Activated CD8-positive, alpha-beta memory T cell treated with anti-CD3 and anti-CD28 coated beads, Interleukin-2, amount 50 U/mL, for 24 hours (primary cell): Measurements from ENCODE around the gene ADAM12.

Experiments
- DNase-seq: peaks from one replicate; pipeline ENCODE4 v3.0.0-alpha.2; 2020; ENCODE audit errors: extremely low read depth

Gene ADAM12

GRCh38 chr10:126317751-126318150 is 70.5 kb downstream of the ADAM12 start:
- DNase-seq, result no peak

- DNase-seq, result no peak
These were observed 72.6 kb downstream of the ADAM12 start for GRCh38 chr10:126315494-126316177.

DNA sequence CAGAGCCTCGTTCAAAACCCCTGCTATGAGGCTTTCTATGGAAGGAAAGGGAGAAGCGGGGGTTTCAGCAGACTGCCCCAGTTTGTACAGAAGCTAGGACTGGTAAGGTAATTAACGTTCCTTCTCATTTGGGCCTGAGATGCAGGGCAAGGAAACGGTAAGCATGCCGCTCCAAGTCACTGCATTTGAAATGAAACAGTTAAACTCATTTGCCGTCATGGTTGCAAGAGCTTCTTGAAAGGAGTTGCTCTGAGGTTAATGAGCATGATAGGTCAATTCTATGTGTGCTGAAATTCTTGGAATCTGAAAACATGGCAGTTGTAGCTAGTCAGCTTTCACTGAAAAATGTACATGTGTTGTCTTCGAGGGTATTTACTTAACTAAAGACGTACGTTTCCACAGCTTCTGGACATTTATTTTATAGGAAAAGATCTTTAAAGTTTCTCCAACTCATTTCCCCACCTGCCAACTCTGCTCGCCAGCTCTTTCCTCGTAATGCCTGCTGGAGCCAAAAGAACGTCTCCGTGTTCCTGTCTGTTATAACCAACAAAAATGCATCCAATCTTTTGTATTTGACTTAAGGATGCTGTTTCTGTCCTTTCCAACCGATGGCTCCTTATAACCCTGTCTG is 73.3 kb downstream of the ADAM12 start:
- DNase-seq, result no peak

GRCh38 chr10:126312167-126312566 is 76.1 kb downstream of the ADAM12 start:
- DNase-seq, result no peak

DNA sequence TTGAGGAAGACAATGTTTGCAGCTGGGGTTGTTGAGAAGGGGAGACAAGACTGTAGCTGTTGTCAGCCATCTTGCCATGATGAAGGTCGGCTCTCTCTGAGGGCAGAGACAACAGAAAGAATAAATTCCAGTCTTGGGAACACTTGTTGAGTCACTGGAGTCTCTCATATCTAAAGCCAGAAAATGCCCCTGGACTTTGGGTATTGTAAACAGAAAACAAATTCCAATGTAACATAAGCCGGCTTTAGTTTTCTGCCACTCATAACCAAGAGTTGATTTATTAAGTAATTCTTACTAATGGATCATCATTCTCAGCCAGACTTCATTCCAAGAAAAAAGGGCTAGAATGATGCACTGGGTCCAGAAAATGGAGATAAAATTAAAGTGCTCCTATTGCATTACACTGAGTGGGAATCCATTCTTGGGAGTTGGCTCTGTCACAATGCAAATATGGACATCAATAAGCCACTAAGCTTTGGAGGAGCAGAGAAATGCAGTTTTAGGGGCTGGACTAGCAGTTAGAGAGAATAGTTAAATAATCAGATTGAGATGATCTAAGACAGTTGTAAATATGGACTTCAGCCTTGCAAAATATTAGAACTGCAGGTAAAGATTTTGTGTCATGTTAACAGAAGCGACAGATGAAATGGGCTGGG is 78.9 kb downstream of the ADAM12 start:
- no peak for DNase-seq

- no peak for DNase-seq
These were observed 85.2 kb downstream of the ADAM12 start for GRCh38 chr10:126302826-126303665.

DNA sequence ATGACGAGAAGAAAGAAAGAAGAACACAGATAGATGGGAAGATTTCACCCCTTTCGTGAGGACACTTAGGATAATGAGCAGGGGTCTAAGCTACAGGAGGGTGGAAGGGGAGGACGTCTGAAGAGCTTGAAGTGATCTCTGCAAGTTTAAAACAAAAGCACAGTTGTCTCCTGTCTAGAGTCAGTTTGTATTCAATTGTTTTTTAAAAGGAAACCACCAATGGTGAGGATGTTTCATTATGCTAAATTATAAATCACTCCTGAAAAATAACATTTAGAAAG is 85.9 kb downstream of the ADAM12 start:
- DNase-seq, result no peak

DNA sequence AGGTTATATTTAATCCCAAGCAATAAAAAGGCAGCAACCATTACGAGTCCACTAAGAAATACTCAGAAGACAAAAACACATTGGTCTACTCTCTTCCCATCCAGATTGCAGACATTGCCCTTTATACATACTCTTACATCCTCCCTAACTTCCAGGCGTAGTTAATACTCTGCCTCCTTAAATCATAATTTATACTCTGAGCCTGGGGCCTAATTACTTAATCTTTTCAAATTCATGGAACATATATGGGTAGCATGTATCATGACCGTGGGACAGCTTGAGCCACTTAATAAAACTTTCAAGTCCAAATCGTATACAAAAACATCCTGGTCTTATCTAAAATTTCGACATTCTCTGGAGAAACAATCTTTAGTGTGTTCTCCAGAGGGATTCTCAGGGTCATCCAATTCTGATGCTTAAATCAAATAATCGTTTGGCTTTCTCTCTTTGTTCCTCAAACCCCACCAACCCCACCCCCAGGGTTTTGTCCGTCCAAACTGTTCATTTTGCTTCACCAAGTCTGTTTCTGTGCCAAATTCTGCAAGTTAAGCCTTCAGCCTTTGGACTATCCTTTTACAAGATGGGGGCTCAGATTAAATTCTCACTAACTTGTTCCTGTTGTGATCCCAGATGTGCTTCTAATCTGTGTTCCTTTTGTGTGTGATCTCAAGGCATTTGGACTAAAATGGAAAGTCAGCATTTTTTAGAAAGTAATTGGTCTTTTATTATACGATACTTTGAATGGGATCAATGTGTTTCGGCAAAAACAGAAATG is 86.4 kb downstream of the ADAM12 start:
- no peak for DNase-seq

- DNase-seq, result no peak
These were observed 93.8 kb downstream of the ADAM12 start for GRCh38 chr10:126294451-126294850.

DNA sequence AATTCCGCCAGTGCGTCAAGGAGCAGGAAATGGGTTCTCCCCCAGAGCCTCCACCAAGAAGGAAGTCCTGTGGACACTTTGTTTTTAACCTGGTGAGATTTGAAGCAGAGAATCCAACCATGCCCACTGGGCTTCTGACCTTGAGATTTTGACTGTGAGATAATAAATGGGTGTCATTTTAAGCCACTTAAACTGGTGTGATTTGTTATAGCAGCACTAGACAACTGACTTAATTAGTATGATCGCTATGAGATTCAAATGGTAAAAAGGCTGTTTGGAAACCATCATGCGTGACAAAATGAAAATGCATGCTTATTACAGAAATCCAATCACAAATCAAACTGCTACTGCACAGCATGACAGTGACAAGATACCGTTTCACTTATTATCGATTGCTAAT is 98.0 kb downstream of the ADAM12 start:
- DNase-seq, result no peak

DNA sequence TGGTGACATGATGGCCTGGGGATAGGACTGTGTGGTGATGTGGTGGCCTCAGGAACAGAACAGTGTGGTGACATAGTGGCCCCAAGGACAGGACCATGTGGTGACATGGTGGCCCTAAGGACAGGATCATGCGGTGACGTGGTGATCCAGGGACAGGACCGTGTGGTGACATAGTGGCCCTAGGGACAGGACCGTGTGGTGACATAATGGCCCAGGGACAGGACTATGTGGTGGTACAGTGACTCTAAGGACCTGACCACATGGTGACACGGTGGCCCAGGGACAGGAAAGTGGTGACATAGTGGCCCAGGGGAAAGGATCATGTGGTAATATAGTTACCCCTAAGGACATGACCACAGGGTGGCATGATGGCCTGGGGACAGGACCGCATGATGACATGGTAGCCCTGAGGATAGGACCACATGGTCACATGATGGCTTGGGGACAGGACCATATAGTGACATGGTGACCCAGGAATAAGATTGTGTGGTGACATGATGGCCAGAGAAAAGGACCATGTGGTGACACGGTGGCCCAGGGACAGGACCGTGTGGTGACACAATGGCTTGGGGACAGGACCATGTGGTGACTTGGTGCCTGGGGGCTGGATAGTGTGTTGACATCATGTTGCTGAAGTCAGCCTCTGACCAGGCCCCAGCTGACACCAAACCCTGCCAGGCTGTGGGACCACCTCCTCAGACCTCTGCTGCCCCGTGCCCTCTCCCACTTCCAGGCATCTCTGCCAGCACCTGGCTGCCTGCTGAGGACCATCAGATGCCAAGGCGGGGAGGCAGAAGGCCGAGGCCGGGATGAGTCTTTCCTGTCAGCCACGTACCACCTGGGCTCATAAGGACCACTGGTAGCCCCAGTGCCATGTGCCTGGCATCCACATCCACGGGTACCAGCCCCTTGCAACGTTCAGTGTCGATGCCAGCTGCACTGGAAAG is 99.5 kb downstream of the ADAM12 start:
- DNase-seq, result no peak

DNA sequence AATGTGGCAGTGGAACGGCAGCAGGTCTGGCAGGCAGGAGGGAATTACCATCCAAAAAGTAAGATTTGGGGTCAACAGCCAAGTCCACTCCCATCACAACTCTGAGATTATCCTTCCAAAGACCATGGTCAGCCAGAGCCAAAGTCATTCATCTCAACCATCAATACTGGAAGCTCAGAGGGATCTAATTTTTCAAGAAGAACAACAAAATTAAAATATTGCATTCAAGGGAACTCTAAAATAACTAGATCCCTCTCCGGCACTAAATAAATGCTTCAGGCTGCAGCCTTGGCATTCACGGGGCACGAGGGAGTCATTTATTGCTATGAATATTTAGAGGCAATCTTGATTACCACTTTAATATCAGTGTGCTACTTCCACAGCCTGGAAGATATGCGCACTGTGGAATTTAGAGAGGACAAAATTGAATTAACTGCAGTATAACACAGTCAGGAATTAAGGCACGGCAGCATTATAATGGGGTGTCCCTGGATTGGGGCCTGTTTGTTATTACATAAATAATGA is 102.0 kb downstream of the ADAM12 start:
- DNase-seq, result no peak

DNA sequence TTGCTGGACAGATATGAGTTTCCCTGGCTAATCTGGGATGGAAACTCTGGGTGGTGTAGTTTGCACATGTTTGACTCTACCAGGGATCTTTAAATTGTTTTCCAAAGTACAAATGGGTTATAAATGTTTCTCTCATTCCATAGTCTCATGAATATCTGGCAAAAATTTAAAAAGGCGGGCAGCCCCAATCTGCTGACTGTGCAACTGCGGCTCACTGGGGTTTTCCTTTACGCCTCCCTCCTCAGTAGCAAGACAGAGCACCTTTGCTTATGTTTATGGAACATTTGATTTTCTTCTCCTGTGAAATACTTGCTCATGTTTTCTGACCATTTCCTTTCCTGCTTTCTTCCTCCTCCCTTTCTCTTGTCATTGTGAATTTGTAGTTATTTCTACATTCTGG is 105.0 kb downstream of the ADAM12 start:
- DNase-seq, result no peak

DNA sequence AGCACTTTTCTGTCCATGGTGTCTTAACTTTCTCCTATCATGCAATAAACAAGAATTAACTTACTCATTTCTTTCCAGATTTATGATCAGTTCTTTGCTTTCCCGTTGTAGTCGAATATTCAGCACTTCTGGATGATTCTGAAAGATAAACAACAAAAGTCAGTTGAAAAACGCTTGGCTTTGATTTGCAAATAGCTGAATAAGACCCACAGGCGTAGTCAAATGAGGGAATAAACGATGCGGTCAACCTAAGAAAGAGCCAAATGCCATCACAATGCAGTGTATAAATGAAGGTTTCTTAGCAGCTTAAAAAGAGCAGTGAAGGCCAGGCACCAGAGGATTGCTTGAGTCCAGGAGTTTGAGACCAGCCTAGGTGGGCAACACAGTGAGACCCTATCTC is 109.4 kb downstream of the ADAM12 start:
- no peak for DNase-seq

DNA sequence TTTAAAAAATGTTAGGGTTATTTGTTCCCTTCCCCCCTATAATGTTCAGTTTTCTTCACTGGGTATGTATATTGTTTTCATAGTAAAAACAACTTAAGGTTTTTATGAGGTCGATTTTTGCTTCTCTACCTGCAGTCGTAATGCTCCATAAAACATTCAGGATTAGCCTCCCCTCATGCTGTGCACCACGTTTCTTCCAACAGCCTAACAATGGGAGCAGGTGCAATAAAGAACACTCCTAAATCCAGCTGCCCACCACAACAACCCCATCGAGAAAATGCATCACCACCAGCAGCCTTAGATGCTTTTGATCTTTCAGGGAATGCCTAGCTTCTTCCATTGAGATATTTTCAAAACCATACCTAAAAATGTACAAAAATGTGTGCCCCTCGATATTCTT is 111.1 kb downstream of the ADAM12 start:
- DNase-seq, result no peak

GRCh38 chr10:126272526-126272925 is 115.8 kb downstream of the ADAM12 start:
- DNase-seq, result no peak

DNA sequence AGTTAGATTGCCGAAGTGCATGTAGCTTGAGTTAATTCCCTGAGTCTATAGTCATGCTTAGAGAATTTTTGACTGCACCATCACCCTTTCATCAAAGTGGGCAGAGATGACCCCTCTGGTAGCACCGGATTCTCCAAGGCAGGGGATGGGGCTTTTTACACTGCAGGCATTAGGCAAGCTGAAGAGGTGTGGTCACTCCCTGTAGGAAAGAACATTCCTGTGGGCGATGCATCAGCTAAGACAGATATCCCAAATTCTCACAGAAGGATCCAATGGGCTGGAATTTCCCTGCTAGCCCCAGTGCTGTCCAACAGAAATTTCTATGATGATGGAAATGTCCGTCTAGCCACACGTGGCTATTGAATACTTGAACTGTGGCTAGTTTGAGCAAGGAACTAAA is 118.2 kb downstream of the ADAM12 start:
- DNase-seq, result no peak

- DNase-seq, result no peak
These were observed 120.0 kb downstream of the ADAM12 start for GRCh38 chr10:126268013-126268920.
